ENCODE results near the gene KLF7. TPM values are rescaled to one million over a fixed set of nuclear protein-coding genes. Genes with fewer than 3 reads are reported as not detected.

KLF7 gene
- total RNA-seq, 3 donors from 2014 or later (not counting 1 experiment from before 2014, with no cell fraction given) = 22.9 to 39.1 (median 32.4) TPM

- ATAC-seq (no peak), DNase-seq (no peak)
- no peaks in the 10 kb centered on the region for H3K27me3 ChIP-seq (ENCODE audit: control insufficient read depth, insufficient read depth, low read length)
- Mint-ChIP-seq H3K27ac (no peak overlapping the region), H3K4me1 (peaks cover 67 to 76% of the 10 kb centered on the region in 2 donors), H3K4me3 (no peak overlapping the region), H3K27me3 (ENCODE audit: low read depth in 2 of 2) (peaks cover 0 to 3% of the 10 kb centered on the region in 2 donors), H3K36me3 (no peaks in the 10 kb centered on the region), H3K9me3 (no peaks in the 10 kb centered on the region)
- H3K9me3 ChIP-seq (ENCODE audit: control insufficient read depth, insufficient read depth, low read length) = no peaks in the 10 kb centered on the region
- peaks cover 37% of the 10 kb centered on the region for H3K4me1 ChIP-seq (ENCODE audit: control insufficient read depth, insufficient read depth, low read length)
- no peak overlapping the region for H3K4me3 ChIP-seq (ENCODE audit: low read length)
- no peak for TF ChIP-seq CTCF (IDR thresholded peaks at IDR 0.05)
- intact Hi-C loops (cut with micrococcal nuclease) = no loop called here
- no peak overlapping the region for H3K27ac ChIP-seq (ENCODE audit: low read length)
- WGBS (ENCODE audit: insufficient coverage) = no CpG with 5 or more reads among the region's 1 CpG
- no peaks in the 10 kb centered on the region for H3K36me3 ChIP-seq (ENCODE audit: control insufficient read depth, insufficient read depth, low read length)
These were observed 12.3 kb downstream of the KLF7 start for GRCh38 chr2:207153266-207153975.

- intact Hi-C loops (cut with micrococcal nuclease) = no loop called here
- Histone ChIP-seq H3K36me3 (ENCODE audit: control insufficient read depth, insufficient read depth, low read length) (peaks cover 2% of the 10 kb centered on the region), H3K4me3 (ENCODE audit: low read length) (no peak overlapping the region), H3K27me3 (ENCODE audit: control insufficient read depth, insufficient read depth, low read length) (no peaks in the 10 kb centered on the region), H3K27ac (ENCODE audit: low read length) (no peak overlapping the region), H3K9me3 (ENCODE audit: control insufficient read depth, insufficient read depth, low read length) (no peaks in the 10 kb centered on the region), H3K4me1 (ENCODE audit: control insufficient read depth, insufficient read depth, low read length) (peaks cover 31% of the 10 kb centered on the region)
- ATAC-seq = no peak
- Mint-ChIP-seq H3K36me3 (no peaks in the 10 kb centered on the region), H3K27ac (no peak overlapping the region), H3K4me1 (peaks cover 52 to 56% of the 10 kb centered on the region in 2 donors), H3K9me3 (no peaks in the 10 kb centered on the region), H3K4me3 (no peak overlapping the region), H3K27me3 (ENCODE audit: low read depth in 2 of 2) (peaks cover 0 to 3% of the 10 kb centered on the region in 2 donors)
- no peak for TF ChIP-seq CTCF (IDR thresholded peaks at IDR 0.05)
- no peak for DNase-seq
- 62% methylated on average over 6 of the region's 6 CpGs for WGBS (ENCODE audit: insufficient coverage)
These were observed 14.7 kb downstream of the KLF7 start for GRCh38 chr2:207151048-207151447.

DNA sequence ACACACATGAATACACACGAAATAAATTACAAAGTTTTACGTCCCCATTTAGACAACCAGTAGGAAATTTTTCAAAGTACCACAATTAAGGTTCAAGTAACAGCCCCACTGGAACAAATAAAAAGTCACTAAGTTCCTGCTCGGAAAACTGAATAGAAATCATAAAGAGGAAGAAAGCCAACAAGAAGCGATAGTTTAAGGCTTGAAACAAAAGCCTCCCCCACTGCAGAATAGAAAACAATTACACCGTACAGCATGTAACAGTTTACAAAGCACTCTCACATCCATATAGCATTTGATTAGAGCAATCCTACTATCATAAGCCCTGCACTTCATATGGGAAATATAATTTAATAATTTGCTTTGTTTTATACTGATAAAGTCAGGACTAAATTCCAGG, 15.5 kb downstream of the KLF7 start:
- H3K36me3 ChIP-seq (ENCODE audit: control insufficient read depth, insufficient read depth, low read length) = peaks cover 2% of the 10 kb centered on the region
- no peak for TF ChIP-seq CTCF (IDR thresholded peaks at IDR 0.05)
- no peaks in the 10 kb centered on the region for H3K9me3 ChIP-seq (ENCODE audit: control insufficient read depth, insufficient read depth, low read length)
- peaks cover 24% of the 10 kb centered on the region for H3K4me1 ChIP-seq (ENCODE audit: control insufficient read depth, insufficient read depth, low read length)
- intact Hi-C loops (cut with micrococcal nuclease) = no loop called here
- Mint-ChIP-seq H3K27me3 (ENCODE audit: low read depth in 2 of 2) (peaks cover 0 to 3% of the 10 kb centered on the region in 2 donors), H3K4me3 (no peak overlapping the region), H3K9me3 (no peaks in the 10 kb centered on the region), H3K27ac (no peak overlapping the region), H3K4me1 (peaks cover 45 to 48% of the 10 kb centered on the region in 2 donors), H3K36me3 (no peaks in the 10 kb centered on the region)
- H3K4me3 ChIP-seq (ENCODE audit: low read length) = no peak overlapping the region
- 59% methylated on average over 5 of the region's 5 CpGs for WGBS (ENCODE audit: insufficient coverage)
- no peak overlapping the region for H3K27ac ChIP-seq (ENCODE audit: low read length)
- ATAC-seq = no peak
- DNase-seq = no peak
- no peaks in the 10 kb centered on the region for H3K27me3 ChIP-seq (ENCODE audit: control insufficient read depth, insufficient read depth, low read length)
